GM21717 (cell line): ENCODE results near the gene SETDB2.

Experiments
- ATAC-seq: cut with Tn5 transposase; IDR thresholded peaks from one replicate; pipeline ENCODE4 v1.9.1; 2021; ENCODE audit warnings: mild to moderate bottlenecking, moderate library complexity; ENCODE audit not compliant: unreplicated experiment

Gene SETDB2

GRCh38 chr13:49528161-49528560 is 84.1 kb downstream of the SETDB2 start:
- no peak for ATAC-seq

DNA sequence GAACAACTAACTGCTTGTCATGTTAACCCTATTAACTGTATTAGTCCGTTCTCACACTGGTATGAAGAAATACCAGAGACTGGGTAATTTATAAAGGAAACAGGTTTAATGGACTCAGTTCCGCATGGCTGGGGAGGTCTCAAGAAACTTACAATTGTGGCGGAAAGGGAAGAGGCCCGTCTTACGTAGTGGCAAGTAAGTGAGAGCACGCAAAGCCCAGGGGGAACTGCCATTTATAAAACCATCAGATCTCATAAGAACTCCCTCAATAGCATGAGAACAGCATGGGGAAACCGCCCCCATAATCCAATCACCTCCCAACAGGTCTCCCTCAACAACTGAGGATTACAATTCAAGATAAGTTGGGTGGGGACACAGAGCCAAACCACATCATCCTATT is 86.4 kb downstream of the SETDB2 start:
- no peak for ATAC-seq

GRCh38 chr13:49532593-49532992 is 88.5 kb downstream of the SETDB2 start:
- ATAC-seq: no peak

DNA sequence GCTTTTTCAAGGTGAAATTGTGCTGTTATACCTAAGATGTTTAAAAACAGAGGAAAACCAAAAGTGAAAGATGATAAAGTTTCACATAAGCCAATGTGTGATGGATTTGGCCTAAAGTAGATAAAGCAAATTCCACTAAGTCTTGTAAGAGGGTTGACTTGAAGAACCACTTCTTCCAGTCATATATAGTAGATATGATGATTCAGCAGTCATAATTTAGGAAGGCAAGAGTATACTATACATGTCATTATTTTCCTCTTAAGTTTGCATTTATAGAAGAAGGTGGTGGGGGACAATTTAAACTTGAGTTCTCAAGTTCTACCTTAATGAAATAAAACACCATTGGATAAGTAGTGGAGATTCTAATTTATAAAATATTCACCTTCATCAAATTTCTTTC is 88.9 kb downstream of the SETDB2 start:
- no peak for ATAC-seq

DNA sequence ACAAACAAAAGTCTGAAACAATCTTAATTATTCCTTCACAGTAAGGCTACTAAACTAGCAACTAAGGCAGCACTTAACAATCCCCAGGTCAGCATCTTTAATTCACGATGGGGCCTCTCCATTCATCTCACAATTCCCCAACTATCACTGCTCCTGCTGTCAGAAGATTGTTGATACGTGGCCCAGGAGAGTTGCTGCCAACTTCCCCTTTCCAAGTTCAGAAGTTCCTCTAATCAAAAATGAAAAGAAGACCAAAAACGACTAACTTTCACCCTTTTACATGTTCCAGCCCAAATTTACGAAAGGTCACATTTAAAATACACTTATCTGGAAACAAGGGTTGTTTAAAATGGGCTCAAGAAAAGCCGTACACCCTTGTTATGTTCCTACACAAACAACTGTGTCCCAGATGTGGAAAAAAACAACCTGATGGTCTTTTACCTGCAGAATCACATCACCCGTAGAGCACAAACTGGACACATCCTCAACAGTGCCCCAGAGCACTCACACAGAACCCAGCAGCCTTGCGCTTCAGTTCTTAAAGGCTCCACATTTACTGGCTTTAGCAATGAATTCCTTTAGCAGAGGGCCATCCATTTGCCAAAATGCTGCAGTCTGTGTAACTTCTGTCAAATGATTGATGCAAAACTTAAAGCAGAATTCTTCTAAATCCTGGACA is 89.7 kb downstream of the SETDB2 start:
- no peak for ATAC-seq

GRCh38 chr13:49536144-49536873 is 92.2 kb downstream of the SETDB2 start:
- ATAC-seq: no peak

DNA sequence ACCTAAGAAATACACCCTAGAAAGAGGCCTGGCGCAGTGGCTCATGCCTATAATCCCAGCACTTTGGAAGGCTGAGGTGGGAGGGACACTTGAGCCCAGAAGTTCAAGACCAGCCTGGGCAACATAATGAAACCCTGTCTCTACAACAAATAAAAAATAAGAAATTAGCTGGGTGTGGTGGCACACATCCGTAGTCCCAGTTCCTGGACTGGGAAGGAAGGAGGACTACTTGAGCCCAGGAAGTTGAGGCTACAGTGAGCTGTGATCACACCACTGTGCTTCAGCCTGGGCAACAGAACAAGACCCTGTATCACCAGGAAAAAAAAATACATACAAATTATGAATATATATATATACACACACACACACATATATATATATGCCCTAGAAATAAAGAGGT is 94.3 kb downstream of the SETDB2 start:
- ATAC-seq: no peak

DNA sequence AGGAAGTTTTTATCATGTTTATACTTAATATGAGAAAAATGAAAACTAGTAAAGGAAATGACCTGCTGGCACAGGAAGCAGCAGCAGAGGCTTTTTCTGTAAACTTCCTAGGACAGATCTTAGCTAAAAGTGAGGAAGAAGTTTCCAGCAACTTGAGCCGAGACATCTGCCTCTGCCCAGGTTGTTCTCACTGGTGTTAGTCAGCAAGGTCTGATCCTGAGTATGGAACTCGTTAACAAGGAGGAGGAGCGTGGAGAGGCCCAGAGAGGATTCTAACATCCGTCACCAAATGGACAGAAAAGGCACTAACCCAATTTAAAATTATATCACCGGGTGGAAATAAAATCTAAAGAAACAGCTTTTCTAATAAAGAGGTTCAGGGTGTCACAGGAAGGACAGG is 95.2 kb downstream of the SETDB2 start:
- ATAC-seq: no peak

- ATAC-seq: no peak
These were observed 95.7 kb downstream of the SETDB2 start for GRCh38 chr13:49539746-49540145.

- ATAC-seq: no peak
These were observed 96.5 kb downstream of the SETDB2 start for GRCh38 chr13:49540552-49540951.

DNA sequence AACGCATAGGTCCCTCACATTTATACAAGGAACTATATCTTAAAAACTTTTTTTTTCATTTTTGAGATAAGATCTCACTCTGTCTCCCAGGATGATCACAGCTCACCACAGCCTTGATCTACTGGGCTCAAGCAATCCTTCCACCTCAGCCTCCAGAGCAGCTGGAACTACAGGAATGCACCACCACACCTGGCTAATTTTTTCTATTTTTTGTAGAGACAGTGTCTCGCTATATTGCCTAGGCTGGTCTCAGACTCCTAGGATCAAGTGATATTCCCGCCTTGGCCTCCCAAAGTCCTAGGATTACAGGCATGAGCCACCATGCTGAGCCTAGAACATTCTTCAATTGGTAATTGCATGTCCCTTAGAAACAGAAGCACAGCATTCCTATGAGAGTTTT is 99.6 kb downstream of the SETDB2 start:
- ATAC-seq: no peak
